GM18519 (cell line): ENCODE results near the gene SLC22A23.

Source experiments
- ATAC-seq: cut with Tn5 transposase; IDR thresholded peaks from one replicate; pipeline ENCODE4 v1.9.1; 2021; ENCODE audit warnings: mild to moderate bottlenecking, moderate library complexity; ENCODE audit not compliant: unreplicated experiment, low FRiP score

Gene SLC22A23

GRCh38 chr6:3326184-3326971, 130.5 kb downstream of the SLC22A23 start:
- no peak for ATAC-seq

GRCh38 chr6:3325210-3325609, 131.6 kb downstream of the SLC22A23 start:
- ATAC-seq: no peak

GRCh38 chr6:3324262-3324942, 132.4 kb downstream of the SLC22A23 start:
- ATAC-seq: no peak

- ATAC-seq: no peak
Measured at GRCh38 chr6:3323696-3324261, 133.1 kb downstream of the SLC22A23 start.

- no peak for ATAC-seq
Measured at GRCh38 chr6:3323148-3323547, 133.7 kb downstream of the SLC22A23 start.

- ATAC-seq: no peak
Measured at GRCh38 chr6:3322366-3322890, 134.4 kb downstream of the SLC22A23 start.

GRCh38 chr6:3321875-3322274, 135.0 kb downstream of the SLC22A23 start:
- ATAC-seq: no peak

GRCh38 chr6:3321042-3321441, 135.8 kb downstream of the SLC22A23 start:
- ATAC-seq: no peak

GRCh38 chr6:3320238-3320811, 136.5 kb downstream of the SLC22A23 start:
- no peak for ATAC-seq

GRCh38 chr6:3319610-3320200, 137.1 kb downstream of the SLC22A23 start:
- ATAC-seq: no peak

GRCh38 chr6:3318821-3319540, 137.9 kb downstream of the SLC22A23 start:
- no peak for ATAC-seq

GRCh38 chr6:3318226-3318625, 138.6 kb downstream of the SLC22A23 start:
- no peak for ATAC-seq

- no peak for ATAC-seq
Measured at GRCh38 chr6:3317741-3318211, 139.1 kb downstream of the SLC22A23 start.

- no peak for ATAC-seq
Measured at GRCh38 chr6:3316818-3317217, 140.0 kb downstream of the SLC22A23 start.

- ATAC-seq: no peak
Measured at GRCh38 chr6:3316331-3316730, 140.5 kb downstream of the SLC22A23 start.

GRCh38 chr6:3315841-3316240, 141.0 kb downstream of the SLC22A23 start:
- no peak for ATAC-seq

- ATAC-seq: no peak
Measured at GRCh38 chr6:3314621-3315467, 142.0 kb downstream of the SLC22A23 start.

GRCh38 chr6:3314176-3314575, 142.7 kb downstream of the SLC22A23 start:
- ATAC-seq: no peak

GRCh38 chr6:3312604-3313231, 144.1 kb downstream of the SLC22A23 start:
- no peak for ATAC-seq
